Liver (tissue), 3 donors: ENCODE results near the gene C2CD2.

ENCODE experiments used
- CTCF ChIP-seq: fragments of 150-350 bp; IDR thresholded peaks from 2 replicates; pipeline ENCODE4 v1.5.1; 2017; ENCODE audit warnings: improper control_type of control experiment, low read depth, low read length; ENCODE audit not compliant: missing input control
- GABPA ChIP-seq, 2 donors: IDR thresholded peaks in 1 of 2; conservative IDR thresholded peaks in 1 of 2; 2 replicates each; pipeline ENCODE4 v1.6.1; 2016; ENCODE audit warnings: antibody characterized with exemption in 2 of 2, mild to moderate bottlenecking in 1 of 2, moderate library complexity in 1 of 2
- HNF4G ChIP-seq: IDR thresholded peaks from 2 replicates; pipeline ENCODE4 v1.6.1; 2016; ENCODE audit warnings: antibody characterized with exemption
- MAX ChIP-seq: IDR thresholded peaks from 2 replicates; pipeline ENCODE4 v1.6.1; 2016; ENCODE audit warnings: antibody characterized with exemption
- RAD21 ChIP-seq, 2 donors: IDR thresholded peaks; 2 replicates each; pipeline ENCODE4 v1.6.1; 2016; ENCODE audit warnings: antibody characterized with exemption in 2 of 2, mild to moderate bottlenecking in 2 of 2
- REST ChIP-seq: IDR thresholded peaks from 2 replicates; pipeline ENCODE4 v1.6.1; 2016; ENCODE audit warnings: antibody characterized with exemption, mild to moderate bottlenecking
- SP1 ChIP-seq: IDR thresholded peaks from 2 replicates; pipeline ENCODE4 v1.6.1; 2018; ENCODE audit warnings: antibody characterized with exemption, mild to moderate bottlenecking
- TAF1 ChIP-seq: conservative IDR thresholded peaks from 2 replicates; pipeline ENCODE4 v1.6.1; 2016; ENCODE audit warnings: antibody characterized with exemption, mild to moderate bottlenecking
- YY1 ChIP-seq: IDR thresholded peaks from 2 replicates; pipeline ENCODE4 v1.6.1; 2016; ENCODE audit warnings: antibody characterized with exemption, mild to moderate bottlenecking
- donor health status: healthy.
- donor health status: healthy.

GRCh38 chr21:41960386-41960785, 6.6 kb upstream of the C2CD2 start:
- no peak for TF ChIP-seq SP1
- no peak for TF ChIP-seq MAX
- no peak for TF ChIP-seq HNF4G
- no peak for TF ChIP-seq CTCF
- TF ChIP-seq REST: no peak
- no peak for TF ChIP-seq GABPA (IDR thresholded peaks at IDR 0.05 in 1 of 2, conservative IDR thresholded peaks at IDR 0.05 in 1 of 2)
- no peak for TF ChIP-seq TAF1
- TF ChIP-seq RAD21 (IDR thresholded peaks at IDR 0.05): no peak
- no peak for TF ChIP-seq YY1
